Measurements from ENCODE around the gene TAS2R13.

The TAS2R13 gene, protein sequence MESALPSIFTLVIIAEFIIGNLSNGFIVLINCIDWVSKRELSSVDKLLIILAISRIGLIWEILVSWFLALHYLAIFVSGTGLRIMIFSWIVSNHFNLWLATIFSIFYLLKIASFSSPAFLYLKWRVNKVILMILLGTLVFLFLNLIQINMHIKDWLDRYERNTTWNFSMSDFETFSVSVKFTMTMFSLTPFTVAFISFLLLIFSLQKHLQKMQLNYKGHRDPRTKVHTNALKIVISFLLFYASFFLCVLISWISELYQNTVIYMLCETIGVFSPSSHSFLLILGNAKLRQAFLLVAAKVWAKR

GRCh38 chr12:10909462-10909861, at the start of gene TAS2R13:
TAS2R13 (minus strand) TSS chr12:10909562; CDS start chr12:10909298, 264 bp downstream.
- DNase-seq (ENCODE audit: low read depth in 2 of 2), result no peak

- DNase-seq (ENCODE audit: low read depth in 2 of 2), result no peak
Observed at GRCh38 chr12:10957741-10958140, 48.4 kb upstream of the TAS2R13 start.

DNA sequence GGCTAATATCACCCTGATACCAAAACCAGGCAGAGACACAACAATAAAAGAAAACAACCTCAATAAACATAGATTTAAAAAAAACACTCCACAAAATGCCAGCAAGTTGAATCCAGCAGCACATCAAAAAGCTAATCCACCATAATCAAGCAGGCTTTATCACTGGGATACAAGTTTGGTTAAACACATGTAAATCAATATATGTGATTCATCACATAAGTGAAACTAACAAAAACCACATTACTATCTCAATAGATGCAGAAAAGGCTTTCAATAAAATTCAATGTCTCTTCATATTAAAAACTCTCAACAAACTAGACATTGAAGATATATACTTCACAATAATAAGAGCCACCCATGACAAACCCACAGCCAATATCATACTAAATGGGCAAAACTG, 46.7 kb upstream of the TAS2R13 start:
- no peak for DNase-seq (ENCODE audit: low read depth in 2 of 2)

GRCh38 chr12:10952645-10953044, 43.3 kb upstream of the TAS2R13 start:
- DNase-seq (ENCODE audit: low read depth in 2 of 2), result no peak

DNA sequence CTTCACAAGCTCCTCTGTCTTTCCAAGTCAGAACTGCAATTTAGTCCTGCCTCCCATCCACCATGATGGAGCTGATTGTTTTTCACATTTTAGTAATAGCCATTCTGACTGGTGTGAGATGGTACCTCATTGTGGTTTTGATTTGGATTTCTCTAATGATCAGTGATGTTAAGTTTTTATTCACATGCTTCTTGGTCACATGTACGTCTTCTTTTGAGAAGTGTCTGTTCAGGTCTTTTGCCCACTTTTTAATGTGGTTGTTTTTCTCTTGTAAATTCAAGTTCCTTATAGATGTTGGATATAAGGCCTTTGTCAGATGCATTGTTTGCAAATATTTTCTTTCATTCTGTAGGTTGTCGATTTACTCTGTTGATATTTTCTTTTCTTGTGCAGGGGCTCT, 33.8 kb upstream of the TAS2R13 start:
- no peak for DNase-seq (ENCODE audit: low read depth in 2 of 2)

- no peak for DNase-seq (ENCODE audit: low read depth in 2 of 2)
Observed at GRCh38 chr12:10941916-10942607, 32.7 kb upstream of the TAS2R13 start.

DNA sequence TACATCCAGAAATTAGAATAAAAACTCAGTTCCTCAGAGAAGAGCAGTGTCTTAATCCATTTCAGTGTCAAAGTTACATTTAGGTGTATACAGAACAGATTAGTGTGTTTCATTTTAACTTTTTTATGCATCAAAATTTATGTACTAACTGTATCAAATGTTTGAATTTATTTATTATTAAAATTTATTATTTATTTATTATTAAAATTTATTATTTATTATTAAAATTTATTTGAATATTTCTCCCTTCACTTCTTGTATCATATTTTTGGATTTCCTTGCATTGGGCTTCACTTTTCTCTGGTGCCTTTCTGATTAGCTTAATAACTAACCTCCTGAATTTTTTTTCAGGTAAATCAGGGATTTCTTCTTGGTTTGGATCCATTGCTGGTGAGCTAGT, 32.0 kb upstream of the TAS2R13 start:
- no peak for DNase-seq (ENCODE audit: low read depth in 2 of 2)

DNA sequence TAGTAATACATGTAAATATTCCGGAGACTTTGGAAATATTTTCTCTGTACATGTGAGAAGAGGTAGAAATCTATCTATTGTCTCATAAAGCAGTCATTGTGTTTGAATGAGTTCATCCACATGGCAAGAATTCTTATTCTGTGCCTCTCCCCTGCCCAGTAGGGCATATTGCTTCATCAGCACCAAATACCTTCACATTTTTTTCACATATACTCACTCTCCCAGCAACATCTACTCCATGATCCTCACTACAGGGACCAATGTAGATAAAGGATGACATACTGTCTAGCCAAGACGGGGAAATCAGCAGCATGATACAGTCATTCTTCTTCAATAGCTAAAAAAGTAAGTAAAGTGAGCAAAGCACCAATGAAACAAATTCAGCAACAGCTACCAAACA, 31.0 kb upstream of the TAS2R13 start:
- DNase-seq (ENCODE audit: low read depth in 2 of 2), result no peak

DNA sequence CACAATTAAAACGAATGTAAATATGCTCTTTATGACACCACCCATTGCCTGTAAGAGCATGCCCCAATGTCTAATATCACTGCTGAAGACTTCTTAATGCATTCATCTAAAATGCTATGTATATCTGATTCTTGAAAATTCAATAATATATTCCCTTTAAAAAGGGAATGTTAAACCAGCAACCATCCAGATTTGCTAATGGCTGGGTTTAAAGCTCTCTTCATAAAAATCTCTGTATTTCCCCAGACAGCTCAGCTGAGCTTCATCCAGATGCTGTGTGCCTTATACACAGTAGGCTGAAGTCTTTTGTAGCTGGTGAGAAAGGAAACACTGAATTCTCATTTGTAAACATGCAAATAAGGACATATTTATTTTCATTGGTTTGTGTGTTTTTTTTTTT, 29.8 kb upstream of the TAS2R13 start, which contains the start of gene TAS2R14:
Gene TAS2R14 (minus strand): TSS at position 101 of the 400 bp plus-strand sequence. CDS start 56 bp downstream, at position 45.
- no peak for DNase-seq (ENCODE audit: low read depth in 2 of 2)

GRCh38 chr12:10936506-10936905, 27.1 kb upstream of the TAS2R13 start:
- no peak for DNase-seq (ENCODE audit: low read depth in 2 of 2)

DNA sequence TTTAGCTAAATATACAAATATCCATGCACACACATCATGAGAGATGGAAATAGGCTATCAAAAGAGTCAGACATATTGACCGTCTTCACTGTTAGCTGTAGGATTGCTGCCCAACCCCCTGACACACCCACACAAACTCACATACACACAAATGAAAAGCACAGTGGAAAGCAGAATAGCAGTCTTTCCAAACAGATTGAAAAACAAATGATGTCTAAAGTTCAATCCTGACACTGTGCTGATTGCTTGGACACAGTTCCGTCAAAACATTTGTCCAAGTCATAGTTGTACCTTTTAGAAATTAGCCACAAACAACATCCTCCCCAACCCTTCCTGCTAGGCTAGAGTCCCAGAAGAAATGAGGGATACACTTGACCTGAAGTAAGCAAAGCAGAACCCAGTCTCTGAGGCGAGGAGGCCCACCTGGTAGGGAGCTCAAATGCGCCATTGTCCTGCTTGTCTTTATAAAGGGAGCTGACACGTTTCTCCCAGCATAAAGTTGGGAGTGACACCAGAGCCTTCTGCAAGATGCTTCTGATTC, 19.5 kb upstream of the TAS2R13 start, which contains the start of gene PRH2:
Gene PRH2 (plus strand): TSS at position 491 of the 541 bp plus-strand sequence. CDS start 38 bp downstream, at position 529.
- no peak for DNase-seq (ENCODE audit: low read depth in 2 of 2)

- DNase-seq (ENCODE audit: low read depth in 2 of 2), result no peak
Observed at GRCh38 chr12:10926269-10926668, 16.9 kb upstream of the TAS2R13 start.

GRCh38 chr12:10919809-10920208, 10.4 kb upstream of the TAS2R13 start:
- no peak for DNase-seq (ENCODE audit: low read depth in 2 of 2)

- DNase-seq (ENCODE audit: low read depth in 2 of 2), result no peak
Observed at GRCh38 chr12:10910380-10910779, 1.0 kb upstream of the TAS2R13 start.

DNA sequence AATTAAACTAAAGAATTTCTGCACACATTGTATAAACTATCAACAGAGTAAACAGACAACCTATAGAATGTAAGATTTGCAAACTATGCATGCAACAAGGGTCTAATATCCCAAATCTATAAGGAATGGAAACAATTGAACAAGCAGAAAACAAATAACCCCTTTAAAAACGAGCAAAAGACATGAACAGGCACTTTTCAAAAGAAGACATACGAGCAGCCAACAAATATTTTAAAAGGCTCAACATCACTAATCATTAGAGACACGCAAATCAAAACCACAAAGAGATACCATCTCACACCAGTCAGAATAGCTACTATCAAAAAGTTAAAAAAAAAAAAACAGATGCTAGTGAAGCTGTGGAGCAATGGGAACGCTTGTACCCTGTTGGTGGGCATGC, 4.7 kb downstream of the TAS2R13 start:
- DNase-seq (ENCODE audit: low read depth in 2 of 2), result no peak

DNA sequence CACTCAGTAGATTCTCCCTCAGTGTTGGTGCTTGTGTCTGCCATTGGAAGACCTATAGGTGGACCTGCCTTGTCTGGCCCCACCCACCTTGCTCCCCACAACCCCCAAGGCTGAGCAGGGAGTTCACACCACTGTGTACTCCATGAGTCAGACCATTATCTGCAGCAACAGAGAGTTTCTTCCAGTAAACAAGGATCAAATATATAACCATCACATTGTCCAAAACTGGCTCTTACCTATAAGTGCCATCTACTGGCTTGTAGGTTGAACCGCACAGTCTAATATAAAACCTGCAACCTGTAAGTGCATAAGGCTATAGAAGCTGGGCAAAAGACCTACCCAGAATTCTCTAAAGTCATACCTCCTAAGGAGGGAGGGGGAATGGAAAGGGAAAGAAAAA, 7.9 kb downstream of the TAS2R13 start:
- no peak for DNase-seq (ENCODE audit: low read depth in 2 of 2)

GRCh38 chr12:10900972-10901371, 8.4 kb downstream of the TAS2R13 start:
- DNase-seq (ENCODE audit: low read depth in 2 of 2), result no peak

GRCh38 chr12:10900530-10900929, 8.8 kb downstream of the TAS2R13 start:
- DNase-seq (ENCODE audit: low read depth in 2 of 2), result no peak

DNA sequence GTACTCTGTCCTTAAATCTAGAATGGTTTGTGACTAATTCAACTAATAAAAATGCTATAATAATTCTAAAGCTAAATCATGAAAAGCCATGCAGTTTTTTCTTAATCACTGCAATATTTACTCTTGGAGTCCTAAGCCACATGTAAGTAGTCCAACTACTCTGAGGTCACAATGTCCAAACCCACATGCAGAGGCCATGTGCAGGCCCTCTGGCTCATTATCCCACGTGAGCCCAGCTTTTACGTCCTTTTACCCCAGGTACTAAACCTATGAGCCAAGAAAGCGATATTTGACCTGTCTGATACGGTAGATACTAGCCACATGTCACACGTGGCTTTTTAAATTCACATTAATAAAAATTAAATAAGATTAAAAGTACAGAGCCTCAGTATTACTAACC, 12.5 kb downstream of the TAS2R13 start:
- DNase-seq (ENCODE audit: low read depth in 2 of 2), result no peak

DNA sequence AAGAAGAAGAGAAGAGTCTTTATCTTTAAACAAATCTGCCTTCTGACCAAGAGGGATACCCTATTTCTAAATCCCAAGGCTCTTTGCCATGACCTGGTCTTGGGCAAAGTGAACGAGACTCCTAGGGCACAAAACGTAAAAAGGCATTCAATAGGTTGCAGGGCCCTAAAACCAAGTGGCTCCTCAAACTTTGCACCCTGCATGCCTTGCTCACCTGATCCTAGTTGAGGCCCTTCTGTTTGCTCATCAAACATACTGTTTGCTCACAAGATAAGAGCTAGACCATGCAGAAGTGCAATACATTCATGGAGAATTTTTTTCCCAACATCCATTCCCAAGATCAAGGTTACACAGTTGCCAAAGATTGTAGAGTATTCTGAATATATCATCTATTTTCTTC, 17.4 kb downstream of the TAS2R13 start:
- no peak for DNase-seq (ENCODE audit: low read depth in 2 of 2)

DNA sequence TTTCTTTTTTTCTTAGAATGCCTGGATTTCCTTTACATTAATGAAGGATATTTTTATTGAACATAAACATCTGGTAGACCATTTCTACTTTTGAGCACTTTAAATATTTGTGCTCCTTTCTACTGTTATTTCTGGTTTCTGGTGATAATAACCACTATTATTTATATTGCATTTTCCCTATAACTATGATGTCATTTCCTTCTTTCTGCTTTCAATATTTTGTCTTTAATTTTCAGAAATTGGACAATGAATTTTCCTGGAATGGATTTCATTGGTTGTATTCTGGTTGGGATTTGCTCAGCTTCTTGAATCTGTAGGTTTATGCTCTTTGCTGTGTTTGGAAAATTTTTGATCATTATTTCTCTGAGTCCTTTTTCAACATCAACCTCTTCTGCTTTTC, 20.1 kb downstream of the TAS2R13 start:
- DNase-seq (ENCODE audit: low read depth in 2 of 2), result no peak

GRCh38 chr12:10884086-10884725, 25.2 kb downstream of the TAS2R13 start, which contains the start of gene PRH1:
PRH1 (minus strand) TSS chr12:10884255; CDS start chr12:10884217, 38 bp downstream.
- no peak for DNase-seq (ENCODE audit: low read depth in 2 of 2)
